ENCODE measurements around the gene HNF4A.

HNF4A gene

GRCh38 chr20:44392776-44393607, 37.5 kb downstream of the HNF4A start:
- Histone ChIP-seq H3K4me1 (no peaks in the 10 kb centered on the region), H3K9me3 (no peaks in the 10 kb centered on the region), H3K27me3 (peaks cover 3% of the 10 kb centered on the region; the same call in 1 of the 2 replicates), H3K36me3 (no peaks in the 10 kb centered on the region), H3K4me3 (ENCODE audit: low read depth, low read length) (no peak overlapping the region)
- no peak for DNase-seq
- TF ChIP-seq CTCF (IDR thresholded peaks at IDR 0.05; ENCODE audit: low read depth, low read length) = no peak

- H3K27me3 ChIP-seq = peaks cover 3% of the 10 kb centered on the region; the same call in 1 of the 2 replicates
- no peak overlapping the region for H3K4me3 ChIP-seq (ENCODE audit: low read depth, low read length)
- no peaks in the 10 kb centered on the region for H3K9me3 ChIP-seq
- DNase-seq = no peak
- no peaks in the 10 kb centered on the region for H3K36me3 ChIP-seq
- no peak for TF ChIP-seq CTCF (IDR thresholded peaks at IDR 0.05; ENCODE audit: low read depth, low read length)
- H3K4me1 ChIP-seq = no peaks in the 10 kb centered on the region
Observed at GRCh38 chr20:44393608-44394451, 38.3 kb downstream of the HNF4A start.

DNA sequence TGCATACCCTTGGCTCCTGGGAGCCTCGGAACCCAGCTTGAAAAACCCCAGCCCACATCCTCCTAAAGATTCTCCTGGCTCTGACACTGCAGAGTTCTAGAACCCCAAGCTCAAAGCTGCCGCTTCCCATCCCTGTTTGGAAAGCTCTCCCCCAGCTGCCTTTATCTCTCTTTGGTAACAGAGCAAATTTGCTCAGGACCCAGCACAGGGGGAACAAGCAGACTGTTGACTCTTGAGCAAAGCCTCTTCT, 38.9 kb downstream of the HNF4A start:
- H3K4me1 ChIP-seq = no peaks in the 10 kb centered on the region
- no peak overlapping the region for H3K4me3 ChIP-seq (ENCODE audit: low read depth, low read length)
- H3K9me3 ChIP-seq = no peaks in the 10 kb centered on the region
- no peak for DNase-seq
- H3K27me3 ChIP-seq = no peaks in the 10 kb centered on the region
- H3K36me3 ChIP-seq = no peaks in the 10 kb centered on the region
- no peak for TF ChIP-seq CTCF (IDR thresholded peaks at IDR 0.05; ENCODE audit: low read depth, low read length)

DNA sequence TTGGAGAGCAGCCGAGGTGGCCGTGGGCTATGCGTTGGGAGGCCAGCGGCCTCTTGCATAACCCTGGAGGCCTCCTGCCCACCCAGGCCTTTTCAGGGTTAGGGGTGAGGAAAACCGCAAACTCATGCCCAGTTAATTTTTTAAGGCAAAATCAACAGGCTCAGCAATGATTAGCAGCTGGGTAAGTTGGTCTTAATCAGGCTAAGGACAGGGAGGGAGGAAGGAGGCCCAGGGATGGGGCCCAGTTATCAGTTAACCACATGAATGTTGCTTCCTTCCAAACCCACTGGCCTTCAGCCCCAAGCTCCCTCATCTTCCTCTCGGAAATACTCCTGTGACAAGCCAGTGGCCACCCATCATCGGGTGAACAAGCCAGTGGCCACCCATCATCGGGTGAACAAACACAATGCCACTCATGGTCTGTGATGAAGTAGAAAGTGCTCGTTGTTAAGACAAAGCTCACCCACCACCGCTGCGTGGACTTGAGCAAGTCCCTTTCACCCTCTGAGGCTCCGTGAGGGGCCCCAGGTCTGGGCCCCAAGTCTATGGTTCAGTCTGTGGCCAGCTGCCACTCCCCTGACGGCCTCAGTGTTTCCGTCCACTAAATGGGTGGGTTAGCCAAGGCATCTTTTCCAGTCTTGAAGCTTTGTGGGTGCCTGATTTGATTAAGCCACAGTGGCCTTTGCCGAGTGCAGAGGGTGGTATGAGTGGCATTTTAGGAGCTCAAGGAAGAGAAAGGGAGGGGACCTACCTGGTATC, 39.4 kb downstream of the HNF4A start:
- DNase-seq = no peak
- H3K4me1 ChIP-seq = no peaks in the 10 kb centered on the region
- no peak overlapping the region for H3K4me3 ChIP-seq (ENCODE audit: low read depth, low read length)
- no peaks in the 10 kb centered on the region for H3K9me3 ChIP-seq
- no peaks in the 10 kb centered on the region for H3K27me3 ChIP-seq
- no peaks in the 10 kb centered on the region for H3K36me3 ChIP-seq
- TF ChIP-seq CTCF (IDR thresholded peaks at IDR 0.05; ENCODE audit: low read depth, low read length) = no peak

- Histone ChIP-seq H3K36me3 (no peaks in the 10 kb centered on the region), H3K4me1 (no peaks in the 10 kb centered on the region), H3K4me3 (ENCODE audit: low read depth, low read length) (no peak overlapping the region), H3K9me3 (no peaks in the 10 kb centered on the region), H3K27me3 (no peaks in the 10 kb centered on the region)
- no peak for DNase-seq
- TF ChIP-seq CTCF (IDR thresholded peaks at IDR 0.05; ENCODE audit: low read depth, low read length) = no peak
Observed at GRCh38 chr20:44395461-44396340, 40.2 kb downstream of the HNF4A start.
